NCI-H510A (cell line): ENCODE measurements around the gene HINFP.
"Not testable (repeated sequence)": the region's sequence is repeated elsewhere in the genome, so short reads cannot be mapped to it uniquely, and the experiment has no call there.

Experiments used
- DNase-seq: peaks from one replicate; lab custom pipeline; 2025; lab: John Stamatoyannopoulos, UW

The HINFP gene

GRCh38 chr11:119155733-119156492, 34.5 kb downstream of the HINFP start:
- DNase-seq = no peak

GRCh38 chr11:119156496-119156895, 35.1 kb downstream of the HINFP start:
- DNase-seq = no peak

DNA sequence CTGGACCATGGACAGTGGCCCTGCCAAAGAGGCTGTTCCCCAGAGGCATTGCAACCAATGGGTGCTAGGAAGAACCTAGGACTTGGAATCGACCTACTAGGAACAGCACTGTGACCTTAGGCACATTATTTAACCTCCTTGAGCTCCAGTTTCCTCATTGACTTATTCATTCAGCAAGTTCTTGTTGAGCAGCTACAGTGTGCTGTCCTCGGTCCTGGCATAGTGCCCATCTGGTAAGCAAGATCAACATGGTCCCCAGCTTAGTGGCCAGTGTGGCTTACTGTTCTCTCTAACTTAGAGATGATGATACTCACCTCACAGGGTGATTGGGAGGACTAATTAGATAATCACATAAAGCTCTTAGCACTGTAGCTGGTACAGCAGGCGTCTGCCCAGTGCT, 35.7 kb downstream of the HINFP start:
- no peak for DNase-seq

- no peak for DNase-seq
Measured at GRCh38 chr11:119158467-119158866, 37.1 kb downstream of the HINFP start.

DNA sequence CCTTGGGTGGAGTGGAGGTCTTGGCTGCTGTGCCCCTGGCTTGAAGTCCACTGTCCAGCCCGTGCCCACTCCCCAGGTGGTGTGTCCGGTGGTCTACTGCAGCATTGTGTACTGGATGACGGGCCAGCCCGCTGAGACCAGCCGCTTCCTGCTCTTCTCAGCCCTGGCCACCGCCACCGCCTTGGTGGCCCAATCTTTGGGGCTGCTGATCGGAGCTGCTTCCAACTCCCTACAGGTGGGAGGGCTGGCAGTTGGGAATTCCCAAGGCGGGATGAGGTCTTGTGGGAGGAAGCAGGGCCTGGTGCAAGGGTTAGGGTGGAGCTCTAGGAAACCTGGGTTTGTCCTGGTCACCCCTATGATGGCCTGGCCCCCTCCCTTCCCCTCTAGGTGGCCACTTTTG, 38.8 kb downstream of the HINFP start:
- no peak for DNase-seq

- DNase-seq = no peak
Measured at GRCh38 chr11:119161871-119162270, 40.5 kb downstream of the HINFP start.

DNA sequence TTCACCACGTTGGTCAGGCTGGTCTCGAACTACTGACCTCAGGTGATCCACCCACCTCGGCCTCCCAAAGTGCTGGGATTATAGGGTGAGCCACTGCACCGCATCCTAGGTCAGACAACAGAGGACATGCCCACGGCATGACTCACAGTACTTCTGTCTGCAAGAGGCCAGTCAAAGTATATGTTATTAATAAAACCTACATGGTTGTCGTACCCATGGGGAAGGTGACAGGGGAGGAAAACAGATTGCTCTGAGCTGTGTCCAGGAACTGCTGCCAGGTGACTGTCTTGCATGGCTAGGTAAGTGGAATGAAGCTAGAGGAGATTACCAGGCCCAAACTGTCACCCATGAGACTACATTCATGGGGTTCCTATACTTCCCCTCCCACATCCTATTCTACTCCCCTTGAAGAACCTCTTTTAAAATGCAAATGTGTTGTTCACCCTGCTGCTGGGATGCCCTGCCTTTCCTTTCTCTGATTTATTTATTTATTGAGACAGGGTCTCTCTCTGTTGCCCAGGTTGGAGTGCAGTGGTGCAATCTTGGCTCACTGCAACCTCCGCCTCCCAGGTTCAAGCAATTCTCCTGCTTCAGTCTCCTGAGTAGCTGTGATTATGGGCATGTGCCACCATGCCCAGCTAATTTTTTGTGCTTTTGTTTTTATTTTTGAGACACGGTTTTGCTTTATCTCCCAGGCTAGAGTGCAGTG, 45.1 kb downstream of the HINFP start:
- no peak for DNase-seq

DNA sequence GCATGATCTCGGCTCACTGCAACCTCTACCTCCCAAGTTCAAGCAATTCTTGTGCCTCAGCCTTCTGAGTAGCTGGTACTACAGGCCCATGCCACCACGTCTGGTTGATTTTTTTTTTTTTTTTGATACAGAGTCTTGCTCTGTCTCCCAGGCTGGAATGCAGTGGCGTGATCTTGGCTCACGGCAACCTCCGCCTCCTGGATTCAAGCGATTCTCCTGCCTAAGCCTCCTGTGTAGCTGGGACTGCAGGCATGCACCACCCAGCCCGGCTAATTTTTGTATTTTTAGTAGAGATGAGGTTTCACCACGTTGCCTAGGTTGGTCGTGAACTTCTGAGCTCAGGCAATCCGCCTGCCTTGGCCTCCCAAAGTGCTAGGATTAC, 45.7 kb downstream of the HINFP start:
- DNase-seq = not testable (repeated sequence)

GRCh38 chr11:119167933-119168332, 46.6 kb downstream of the HINFP start:
- DNase-seq = no peak

DNA sequence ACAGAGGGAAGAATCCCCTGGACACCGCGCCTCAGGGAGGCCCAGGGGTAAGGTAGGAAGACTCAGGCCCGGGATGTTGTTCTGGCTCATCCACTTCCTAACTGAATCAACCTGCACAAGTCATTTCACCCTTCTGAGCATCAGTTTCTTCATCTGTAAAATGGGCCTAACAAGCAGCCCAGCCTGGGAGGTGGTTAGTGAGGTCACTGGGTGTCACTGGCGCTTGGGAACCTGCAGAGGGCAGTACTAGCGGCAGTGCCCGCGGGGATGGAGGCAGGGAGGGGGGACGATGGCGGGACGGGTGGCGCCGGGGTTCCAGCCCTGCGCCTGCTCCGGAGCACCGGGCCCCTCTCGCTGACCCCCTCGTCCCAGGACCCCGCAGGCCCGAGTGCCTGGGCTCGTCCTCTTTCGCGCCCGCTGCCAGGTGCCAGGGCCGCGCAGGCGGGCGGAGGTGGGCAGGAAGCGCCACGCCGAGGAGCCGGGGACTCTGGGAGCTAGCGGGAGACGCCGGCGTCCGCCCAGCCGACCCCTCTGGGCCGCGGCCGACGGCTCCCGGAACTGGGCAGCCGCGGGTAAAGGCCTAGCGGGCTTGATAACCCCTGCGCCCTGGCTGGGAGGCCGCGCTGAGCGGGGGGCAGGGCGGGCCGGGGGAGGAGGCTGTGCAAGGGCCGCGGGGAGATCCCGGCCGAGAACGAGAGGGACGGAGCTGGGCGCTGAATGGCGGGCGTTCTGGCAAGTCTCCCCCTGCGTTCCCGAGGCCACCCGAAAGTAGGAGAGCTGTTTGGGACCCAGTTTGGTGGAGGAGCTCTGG, 47.3 kb downstream of the HINFP start, which contains the start of gene NLRX1:
NLRX1 (plus strand) TSS at position 255 of the 811 bp plus-strand sequence. CDS start 2,679 bp downstream, outside the sequence.
- DNase-seq = peak; percentile 58

DNA sequence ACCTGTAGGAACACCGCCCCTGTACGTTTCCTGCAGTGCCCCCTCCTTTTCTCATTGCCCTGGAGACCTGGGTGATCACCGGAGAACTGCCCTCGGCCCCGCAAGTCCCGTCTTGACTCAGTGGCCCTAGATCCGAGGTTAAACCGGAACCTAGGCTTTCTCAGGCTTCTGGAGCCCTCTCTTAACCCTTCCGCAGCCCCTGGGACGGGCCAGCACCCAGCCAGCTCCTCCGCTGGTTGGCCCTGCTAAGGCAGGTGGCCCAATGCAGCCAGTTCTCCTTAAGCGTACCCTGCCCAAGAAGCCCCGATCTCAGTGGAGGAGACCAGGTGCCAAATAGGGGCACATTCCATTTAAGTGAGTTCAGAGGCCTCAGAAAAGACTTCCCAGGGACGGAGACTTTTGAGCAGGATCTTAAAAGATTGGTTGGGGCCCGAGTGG, 47.9 kb downstream of the HINFP start:
- no peak for DNase-seq

GRCh38 chr11:119172513-119172912, 51.1 kb downstream of the HINFP start:
- DNase-seq = no peak

DNA sequence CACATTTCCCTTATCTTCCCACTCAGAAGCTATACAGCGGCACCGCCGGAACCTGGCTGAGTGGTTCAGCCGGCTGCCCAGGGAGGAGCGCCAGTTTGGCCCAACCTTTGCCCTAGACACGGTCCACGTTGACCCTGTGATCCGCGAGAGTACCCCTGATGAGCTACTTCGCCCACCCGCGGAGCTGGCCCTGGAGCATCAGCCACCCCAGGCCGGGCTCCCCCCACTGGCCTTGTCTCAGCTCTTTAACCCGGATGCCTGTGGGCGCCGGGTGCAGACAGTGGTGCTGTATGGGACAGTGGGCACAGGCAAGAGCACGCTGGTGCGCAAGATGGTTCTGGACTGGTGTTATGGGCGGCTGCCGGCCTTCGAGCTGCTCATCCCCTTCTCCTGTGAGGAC, 52.1 kb downstream of the HINFP start:
- no peak for DNase-seq

DNA sequence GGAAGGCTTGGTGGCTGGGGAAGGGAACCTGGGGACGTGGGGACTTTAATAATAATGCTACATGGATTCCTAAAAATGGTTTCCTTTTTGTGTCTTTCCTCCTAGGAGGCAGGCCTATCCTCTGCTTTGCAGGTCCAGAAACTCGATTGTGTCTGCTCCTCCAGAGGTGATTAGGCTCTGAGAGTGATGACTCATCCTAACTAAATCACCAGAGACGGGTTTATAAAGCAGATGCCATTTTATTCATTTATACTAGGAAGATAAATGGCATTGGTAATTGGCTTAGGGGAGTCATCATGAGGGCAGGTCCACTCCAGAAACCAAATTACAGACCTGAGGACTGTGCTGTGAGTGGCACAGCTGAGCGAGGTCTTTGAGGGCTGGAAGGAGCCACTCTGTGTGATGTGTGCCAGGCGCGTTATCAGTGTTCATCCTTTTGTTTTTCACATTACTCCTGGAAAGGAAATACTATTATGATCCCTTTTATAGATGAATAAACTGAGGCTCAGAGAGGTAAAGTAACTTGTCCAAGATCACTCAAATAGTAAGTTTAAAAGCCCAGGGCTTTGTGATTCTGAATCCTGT, 54.2 kb downstream of the HINFP start:
- DNase-seq = no peak

GRCh38 chr11:119178166-119178680, 56.8 kb downstream of the HINFP start:
- DNase-seq = no peak

GRCh38 chr11:119179342-119179741, 58.0 kb downstream of the HINFP start:
- no peak for DNase-seq

DNA sequence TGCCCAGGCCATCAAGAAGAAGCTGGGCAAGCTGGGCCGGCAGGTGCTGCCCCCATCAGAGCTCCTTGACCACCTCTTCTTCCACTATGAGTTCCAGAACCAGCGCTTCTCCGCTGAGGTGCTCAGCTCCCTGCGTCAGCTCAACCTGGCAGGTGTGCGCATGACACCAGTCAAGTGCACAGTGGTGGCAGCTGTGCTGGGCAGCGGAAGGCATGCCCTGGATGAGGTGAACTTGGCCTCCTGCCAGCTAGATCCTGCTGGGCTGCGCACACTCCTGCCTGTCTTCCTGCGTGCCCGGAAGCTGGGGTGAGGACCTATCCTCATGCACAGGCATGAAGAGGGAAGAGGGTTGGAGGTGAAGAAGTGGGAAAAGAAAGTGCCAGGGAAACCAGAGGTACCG, 58.6 kb downstream of the HINFP start:
- DNase-seq = peak; percentile 97

DNA sequence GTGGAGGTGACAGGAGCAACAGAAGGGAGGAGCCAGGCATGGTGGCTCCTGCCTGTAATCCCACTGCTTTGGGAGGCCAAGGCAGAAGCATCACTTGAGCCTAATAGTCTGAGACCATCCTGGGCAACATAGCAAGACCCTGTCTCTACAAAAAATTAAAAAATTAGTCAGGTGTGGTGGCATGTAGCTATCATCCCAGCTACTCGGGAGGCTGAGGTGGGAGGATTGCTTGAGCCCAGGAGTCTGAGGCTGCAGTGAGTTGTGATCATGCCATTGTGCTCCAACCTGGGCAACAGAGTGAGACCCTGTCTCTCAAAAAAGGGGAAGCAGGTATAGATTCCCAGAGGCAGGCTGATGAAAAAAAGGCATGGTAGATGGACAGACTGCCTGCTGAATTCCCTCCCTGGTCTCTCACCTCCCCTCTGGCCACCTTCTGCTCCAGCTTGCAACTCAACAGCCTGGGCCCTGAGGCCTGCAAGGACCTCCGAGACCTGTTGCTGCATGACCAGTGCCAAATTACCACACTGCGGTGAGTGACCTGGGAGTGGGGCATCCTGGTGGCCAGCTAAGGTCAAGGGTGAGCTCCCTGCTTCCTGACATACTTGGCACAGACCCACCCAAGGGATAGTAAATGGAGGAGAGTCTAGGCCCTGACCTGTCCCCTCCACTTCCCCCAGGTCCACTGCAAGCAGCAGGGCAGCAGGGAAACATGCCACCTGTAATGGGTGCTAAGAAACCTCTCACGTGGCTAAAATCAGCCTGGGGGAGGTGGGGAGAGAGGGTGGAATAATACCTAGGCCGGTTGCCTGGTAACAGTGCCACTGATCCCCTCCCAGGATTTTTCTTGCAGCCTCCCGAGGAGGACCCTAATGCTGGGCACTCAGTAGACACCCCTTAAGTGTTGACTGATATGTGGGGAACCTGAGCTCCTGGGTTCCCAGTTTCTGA, 59.6 kb downstream of the HINFP start:
- no peak for DNase-seq

DNA sequence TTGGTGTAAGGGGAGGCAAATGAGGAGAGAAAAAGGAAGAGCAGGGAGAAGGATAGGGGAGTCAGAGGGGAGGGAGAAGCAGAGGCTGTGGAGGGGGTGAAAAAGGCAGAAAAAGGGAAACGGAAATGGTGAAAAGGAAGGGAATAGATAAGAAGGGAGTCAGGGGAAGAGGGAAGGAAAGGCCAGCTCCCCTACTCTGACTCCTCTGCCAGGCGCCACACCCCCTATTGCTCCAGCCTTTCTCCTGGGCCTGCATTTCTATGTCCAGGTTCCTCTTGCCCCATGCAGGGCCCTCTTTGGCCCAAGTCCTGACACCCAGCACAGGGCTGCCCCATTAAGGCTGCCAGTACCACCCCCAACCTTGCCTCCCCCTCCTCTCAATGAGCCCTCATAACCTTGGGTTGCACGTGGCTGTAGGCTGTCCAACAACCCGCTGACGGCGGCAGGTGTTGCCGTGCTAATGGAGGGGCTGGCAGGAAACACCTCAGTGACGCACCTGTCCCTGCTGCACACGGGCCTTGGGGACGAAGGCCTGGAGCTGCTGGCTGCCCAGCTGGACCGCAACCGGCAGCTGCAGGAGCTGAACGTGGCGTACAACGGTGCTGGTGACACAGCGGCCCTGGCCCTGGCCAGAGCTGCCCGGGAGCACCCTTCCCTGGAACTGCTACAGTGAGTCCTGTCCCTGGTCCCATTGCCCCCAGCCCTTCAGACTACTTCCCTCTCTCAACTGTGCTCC, 60.5 kb downstream of the HINFP start:
- DNase-seq = peak; percentile 78

- DNase-seq = not testable (repeated sequence)
Measured at GRCh38 chr11:119184399-119184798, 63.0 kb downstream of the HINFP start.
